22Rv1 (cell line): Measurements from ENCODE around the gene CRKL.
"Not testable (repeated sequence)": the region's sequence is repeated elsewhere in the genome, so short reads cannot be mapped to it uniquely, and the experiment has no call there.

Experiments used
- ZFX ChIP-seq: fragments of 450-650 bp; IDR thresholded peaks from 2 replicates; pipeline ENCODE4 v1.6.1; 2017; ENCODE audit warnings: antibody characterized with exemption, borderline replicate concordance
- TF ChIP-seq, protein P1 (sequence below): fragments of 450-650 bp; IDR thresholded peaks from 2 replicates; pipeline ENCODE4 v1.5.1; 2017; ENCODE audit warnings: mild to moderate bottlenecking

DNA sequence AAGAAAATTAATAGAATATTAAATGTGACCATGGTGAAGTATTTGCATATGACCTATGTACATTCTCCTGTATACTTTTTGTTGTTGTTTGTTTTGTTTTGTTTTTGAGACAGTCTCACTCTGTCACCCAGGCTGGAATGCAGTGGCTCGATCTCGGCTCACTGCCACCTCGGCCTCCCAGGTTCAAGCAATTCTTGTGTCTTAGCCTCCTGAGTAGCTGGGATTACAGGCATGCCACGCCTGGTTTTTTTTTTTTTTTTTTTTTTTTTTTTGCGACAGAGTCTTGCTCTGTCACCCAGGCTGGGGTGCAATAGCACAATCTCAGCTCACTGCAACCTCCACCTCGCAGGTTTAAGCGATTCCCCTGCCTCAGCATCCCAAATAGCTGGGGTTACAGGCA, 19.5 kb upstream of the CRKL start:
- TF ChIP-seq, protein P1, sequence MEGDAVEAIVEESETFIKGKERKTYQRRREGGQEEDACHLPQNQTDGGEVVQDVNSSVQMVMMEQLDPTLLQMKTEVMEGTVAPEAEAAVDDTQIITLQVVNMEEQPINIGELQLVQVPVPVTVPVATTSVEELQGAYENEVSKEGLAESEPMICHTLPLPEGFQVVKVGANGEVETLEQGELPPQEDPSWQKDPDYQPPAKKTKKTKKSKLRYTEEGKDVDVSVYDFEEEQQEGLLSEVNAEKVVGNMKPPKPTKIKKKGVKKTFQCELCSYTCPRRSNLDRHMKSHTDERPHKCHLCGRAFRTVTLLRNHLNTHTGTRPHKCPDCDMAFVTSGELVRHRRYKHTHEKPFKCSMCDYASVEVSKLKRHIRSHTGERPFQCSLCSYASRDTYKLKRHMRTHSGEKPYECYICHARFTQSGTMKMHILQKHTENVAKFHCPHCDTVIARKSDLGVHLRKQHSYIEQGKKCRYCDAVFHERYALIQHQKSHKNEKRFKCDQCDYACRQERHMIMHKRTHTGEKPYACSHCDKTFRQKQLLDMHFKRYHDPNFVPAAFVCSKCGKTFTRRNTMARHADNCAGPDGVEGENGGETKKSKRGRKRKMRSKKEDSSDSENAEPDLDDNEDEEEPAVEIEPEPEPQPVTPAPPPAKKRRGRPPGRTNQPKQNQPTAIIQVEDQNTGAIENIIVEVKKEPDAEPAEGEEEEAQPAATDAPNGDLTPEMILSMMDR, result not testable (repeated sequence)
- TF ChIP-seq ZFX, result not testable (repeated sequence)
